ENCODE measurements around the gene LIG1.

The LIG1 gene

GRCh38 chr19:48170817-48171347, 738 bp upstream of the LIG1 start:
- DNase-seq (ENCODE audit: low read depth, low spot score), result no peak
- in situ Hi-C loops (cut with HindIII; ENCODE audit: low sequenced_read_pairs), result no loop called here
- peak overlapping the region; percentile 86 for H3K4me3 ChIP-seq (ENCODE audit: low read depth, low read length)
- no peak for TF ChIP-seq CTCF (IDR thresholded peaks at IDR 0.05; ENCODE audit: low read depth, low read length)

- TF ChIP-seq CTCF (IDR thresholded peaks at IDR 0.05; ENCODE audit: low read depth, low read length), result no peak
- in situ Hi-C loops (cut with HindIII; ENCODE audit: low sequenced_read_pairs), result no loop called here
- peak; percentile 60 for DNase-seq (ENCODE audit: low read depth, low spot score)
- peak overlapping the region; percentile 86 for H3K4me3 ChIP-seq (ENCODE audit: low read depth, low read length)
Measured at GRCh38 chr19:48169578-48169938, 586 bp downstream of the LIG1 start.

- in situ Hi-C loops (cut with HindIII; ENCODE audit: low sequenced_read_pairs), result no loop called here
- no peak overlapping the region for H3K4me3 ChIP-seq (ENCODE audit: low read depth, low read length)
- no peak for TF ChIP-seq CTCF (IDR thresholded peaks at IDR 0.05; ENCODE audit: low read depth, low read length)
- no peak for DNase-seq (ENCODE audit: low read depth, low spot score)
Measured at GRCh38 chr19:48168689-48169088, 1.5 kb downstream of the LIG1 start.

- no peak for TF ChIP-seq CTCF (IDR thresholded peaks at IDR 0.05; ENCODE audit: low read depth, low read length)
- no peak overlapping the region for H3K4me3 ChIP-seq (ENCODE audit: low read depth, low read length)
- in situ Hi-C loops (cut with HindIII; ENCODE audit: low sequenced_read_pairs), result no loop called here
- no peak for DNase-seq (ENCODE audit: low read depth, low spot score)
Measured at GRCh38 chr19:48158210-48158790, 11.8 kb downstream of the LIG1 start.

- DNase-seq (ENCODE audit: low read depth, low spot score), result no peak
- in situ Hi-C loops (cut with HindIII; ENCODE audit: low sequenced_read_pairs), result no loop called here
- no peak overlapping the region for H3K4me3 ChIP-seq (ENCODE audit: low read depth, low read length)
- TF ChIP-seq CTCF (IDR thresholded peaks at IDR 0.05; ENCODE audit: low read depth, low read length), result no peak
Measured at GRCh38 chr19:48154003-48154402, 16.1 kb downstream of the LIG1 start.

- in situ Hi-C loops (cut with HindIII; ENCODE audit: low sequenced_read_pairs), result no loop called here
- peak; percentile 67 for TF ChIP-seq CTCF (IDR thresholded peaks at IDR 0.05; ENCODE audit: low read depth, low read length)
- H3K4me3 ChIP-seq (ENCODE audit: low read depth, low read length), result no peak overlapping the region
- peak; percentile 81 for DNase-seq (ENCODE audit: low read depth, low spot score)
Measured at GRCh38 chr19:48152551-48152950, 17.6 kb downstream of the LIG1 start.
